NCI-H2107 treated with DMSO at 0.1 percent for 48 hours (cell line): ENCODE measurements around the gene AQP12A.

Experiments used
- DNase-seq: peaks from one replicate; lab custom pipeline; 2025; ENCODE audit not compliant: unreplicated experiment; lab: John Stamatoyannopoulos, UW

The AQP12A gene

GRCh38 chr2:240737958-240738357, 46.3 kb downstream of the AQP12A start:
- no peak for DNase-seq

- no peak for DNase-seq
Observed at GRCh38 chr2:240739797-240740196, 48.1 kb downstream of the AQP12A start.

- no peak for DNase-seq
Observed at GRCh38 chr2:240741091-240741490, 49.4 kb downstream of the AQP12A start.

- no peak for DNase-seq
Observed at GRCh38 chr2:240742602-240743095, 51.0 kb downstream of the AQP12A start.

GRCh38 chr2:240745456-240745855, 53.8 kb downstream of the AQP12A start:
- DNase-seq: no peak

- DNase-seq: no peak
Observed at GRCh38 chr2:240745962-240746361, 54.3 kb downstream of the AQP12A start.

- DNase-seq: no peak
Observed at GRCh38 chr2:240746671-240747070, 55.0 kb downstream of the AQP12A start.

GRCh38 chr2:240747256-240747655, 55.6 kb downstream of the AQP12A start:
- no peak for DNase-seq
